ENCODE measurements around the gene IGF2BP3. TPM values are rescaled to one million over a fixed set of nuclear protein-coding genes. Genes with fewer than 3 reads are reported as not detected.

Gene IGF2BP3
- total and polyA plus RNA-seq, 4 donors, result 0.18 to 60.2 (median 1.5) TPM

GRCh38 chr7:23332910-23333612, 137.2 kb downstream of the IGF2BP3 start:
- peak; percentile 88 to 98 (median 97) for DNase-seq
- no peaks in the 10 kb centered on the region for H3K27me3 ChIP-seq (ENCODE audit: control insufficient read depth in 3 of 3, insufficient read depth in 3 of 3, low read length in 2 of 3)
- H3K27ac ChIP-seq (ENCODE audit: low read depth in 1 of 2, low read length in 1 of 2), result peak overlapping the region in 1 of 2 donors; percentile 16
- H3K4me3 ChIP-seq, result no peak overlapping the region
- peak; percentile 37 for ATAC-seq (ENCODE audit: insufficient read depth, low FRiP score)
- WGBS, 2 donors, result 23 to 65% methylated on average over 4 of the region's 4 CpGs
- peaks cover 0 to 6% (median 0%) of the 10 kb centered on the region in 4 donors for H3K9me3 ChIP-seq (ENCODE audit: control insufficient read depth in 4 of 4, insufficient read depth in 3 of 4, low read length in 3 of 4)
- H3K9ac ChIP-seq (ENCODE audit: insufficient read depth in 1 of 2, low read length in 2 of 2), result no peak overlapping the region
- H3K4me1 ChIP-seq (ENCODE audit: control insufficient read depth in 5 of 5, insufficient read depth in 5 of 5, low read length in 5 of 5), result peaks cover 8 to 54% (median 22%) of the 10 kb centered on the region in 5 donors
- TF ChIP-seq, protein P1, sequence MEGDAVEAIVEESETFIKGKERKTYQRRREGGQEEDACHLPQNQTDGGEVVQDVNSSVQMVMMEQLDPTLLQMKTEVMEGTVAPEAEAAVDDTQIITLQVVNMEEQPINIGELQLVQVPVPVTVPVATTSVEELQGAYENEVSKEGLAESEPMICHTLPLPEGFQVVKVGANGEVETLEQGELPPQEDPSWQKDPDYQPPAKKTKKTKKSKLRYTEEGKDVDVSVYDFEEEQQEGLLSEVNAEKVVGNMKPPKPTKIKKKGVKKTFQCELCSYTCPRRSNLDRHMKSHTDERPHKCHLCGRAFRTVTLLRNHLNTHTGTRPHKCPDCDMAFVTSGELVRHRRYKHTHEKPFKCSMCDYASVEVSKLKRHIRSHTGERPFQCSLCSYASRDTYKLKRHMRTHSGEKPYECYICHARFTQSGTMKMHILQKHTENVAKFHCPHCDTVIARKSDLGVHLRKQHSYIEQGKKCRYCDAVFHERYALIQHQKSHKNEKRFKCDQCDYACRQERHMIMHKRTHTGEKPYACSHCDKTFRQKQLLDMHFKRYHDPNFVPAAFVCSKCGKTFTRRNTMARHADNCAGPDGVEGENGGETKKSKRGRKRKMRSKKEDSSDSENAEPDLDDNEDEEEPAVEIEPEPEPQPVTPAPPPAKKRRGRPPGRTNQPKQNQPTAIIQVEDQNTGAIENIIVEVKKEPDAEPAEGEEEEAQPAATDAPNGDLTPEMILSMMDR (IDR thresholded peaks at IDR 0.05; ENCODE audit: control extremely low read depth, extremely low read depth), result no peak
- H3K36me3 ChIP-seq (ENCODE audit: control insufficient read depth in 4 of 4, insufficient read depth in 4 of 4, low read length in 4 of 4), result peaks cover 0 to 15% (median 6%) of the 10 kb centered on the region in 4 donors

- Histone ChIP-seq H3K36me3 (ENCODE audit: control insufficient read depth in 4 of 4, insufficient read depth in 4 of 4, low read length in 4 of 4) (peaks cover 0 to 7% (median 1%) of the 10 kb centered on the region in 4 donors), H3K4me3 (no peak overlapping the region), H3K27ac (ENCODE audit: low read depth in 1 of 2, low read length in 1 of 2) (no peak overlapping the region), H3K9ac (ENCODE audit: insufficient read depth in 1 of 2, low read length in 2 of 2) (no peak overlapping the region), H3K4me1 (ENCODE audit: control insufficient read depth in 5 of 5, insufficient read depth in 5 of 5, low read length in 5 of 5) (peaks cover 8 to 53% (median 22%) of the 10 kb centered on the region in 5 donors), H3K27me3 (ENCODE audit: control insufficient read depth in 3 of 3, insufficient read depth in 3 of 3, low read length in 2 of 3) (no peaks in the 10 kb centered on the region), H3K9me3 (ENCODE audit: control insufficient read depth in 4 of 4, insufficient read depth in 3 of 4, low read length in 3 of 4) (peaks cover 0 to under 1% (median 0%) of the 10 kb centered on the region in 4 donors)
- DNase-seq (peak in 2 of 3 donors; percentile 71 to 79), ATAC-seq (ENCODE audit: insufficient read depth, low FRiP score) (no peak)
- TF ChIP-seq, protein P1 (IDR thresholded peaks at IDR 0.05; ENCODE audit: control extremely low read depth, extremely low read depth), result no peak
These were observed 138.1 kb downstream of the IGF2BP3 start for GRCh38 chr7:23332193-23332592.

- peaks cover 0 to 7% (median 1%) of the 10 kb centered on the region in 4 donors for H3K36me3 ChIP-seq (ENCODE audit: control insufficient read depth in 4 of 4, insufficient read depth in 4 of 4, low read length in 4 of 4)
- no peak overlapping the region for H3K27ac ChIP-seq (ENCODE audit: low read depth in 1 of 2, low read length in 1 of 2)
- no peak overlapping the region for H3K9ac ChIP-seq (ENCODE audit: insufficient read depth in 1 of 2, low read length in 2 of 2)
- ATAC-seq (ENCODE audit: insufficient read depth, low FRiP score) (no peak), DNase-seq (no peak)
- no peak overlapping the region for H3K4me3 ChIP-seq
- TF ChIP-seq, protein P1 (IDR thresholded peaks at IDR 0.05; ENCODE audit: control extremely low read depth, extremely low read depth), result no peak
- no peaks in the 10 kb centered on the region for H3K9me3 ChIP-seq (ENCODE audit: control insufficient read depth in 4 of 4, insufficient read depth in 3 of 4, low read length in 3 of 4)
- H3K27me3 ChIP-seq (ENCODE audit: control insufficient read depth in 3 of 3, insufficient read depth in 3 of 3, low read length in 2 of 3), result no peaks in the 10 kb centered on the region
- WGBS, 2 donors, result 85 to 87% methylated on average over 1 of the region's 1 CpG
- peaks cover 8 to 42% (median 22%) of the 10 kb centered on the region in 5 donors for H3K4me1 ChIP-seq (ENCODE audit: control insufficient read depth in 5 of 5, insufficient read depth in 5 of 5, low read length in 5 of 5)
These were observed 139.2 kb downstream of the IGF2BP3 start for GRCh38 chr7:23331132-23331531.

All from lung (tissue), 12 donors.